Activated naive CD8-positive, alpha-beta T cell treated with anti-CD3 and anti-CD28 coated beads, Interleukin-2, amount 50 U/mL, for 16 hours (primary cell): ENCODE data around the gene STX2.
"Not testable (repeated sequence)": the region's sequence is repeated elsewhere in the genome, so short reads cannot be mapped to it uniquely, and the experiment has no call there.

ENCODE experiments used
- DNase-seq: peaks from one replicate; pipeline ENCODE4 v3.0.0-alpha.2; 2020; ENCODE audit warnings: low read depth, low spot score

The STX2 gene

DNA sequence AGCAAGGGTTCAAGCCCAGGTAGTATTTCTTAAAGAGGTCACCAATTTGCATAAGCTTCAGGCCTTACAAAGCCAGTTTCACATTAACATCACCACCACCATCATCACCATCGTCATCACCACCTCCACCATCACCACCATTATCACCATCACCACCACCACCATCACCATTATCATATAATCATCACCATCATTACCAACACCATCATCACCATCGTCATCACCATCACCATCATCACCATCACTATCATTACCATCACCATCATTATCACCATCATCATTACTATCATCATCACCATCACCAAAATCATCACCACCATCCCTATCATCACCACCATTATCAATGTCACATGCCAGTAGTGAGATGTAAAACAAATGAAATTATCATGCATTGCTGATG, 72.6 kb downstream of the STX2 start:
- no peak for DNase-seq

GRCh38 chr12:130765186-130765659, 73.8 kb downstream of the STX2 start:
- no peak for DNase-seq

GRCh38 chr12:130764475-130765185, 74.4 kb downstream of the STX2 start:
- no peak for DNase-seq

DNA sequence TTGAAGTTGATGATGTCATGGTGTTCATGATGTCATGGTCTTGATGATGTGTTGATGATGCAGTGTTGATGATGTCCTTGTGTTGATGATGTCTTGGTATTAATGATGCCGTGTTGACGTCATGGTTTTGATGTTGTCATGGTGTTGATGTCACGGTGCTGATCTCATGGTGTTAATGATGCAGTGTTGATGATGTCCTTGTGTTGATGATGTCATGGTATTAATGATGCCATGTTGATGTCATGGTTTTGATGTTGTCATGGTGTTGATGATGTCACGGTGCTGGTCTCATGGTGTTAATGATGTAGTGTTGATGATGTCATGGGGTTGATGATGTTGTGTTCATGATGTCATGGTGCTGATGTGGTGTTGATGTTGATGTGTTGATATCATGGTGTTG, 75.0 kb downstream of the STX2 start:
- DNase-seq, result no peak

GRCh38 chr12:130762319-130762675, 76.8 kb downstream of the STX2 start:
- DNase-seq, result no peak

GRCh38 chr12:130761537-130762318, 77.3 kb downstream of the STX2 start:
- peak; percentile 49 for DNase-seq

DNA sequence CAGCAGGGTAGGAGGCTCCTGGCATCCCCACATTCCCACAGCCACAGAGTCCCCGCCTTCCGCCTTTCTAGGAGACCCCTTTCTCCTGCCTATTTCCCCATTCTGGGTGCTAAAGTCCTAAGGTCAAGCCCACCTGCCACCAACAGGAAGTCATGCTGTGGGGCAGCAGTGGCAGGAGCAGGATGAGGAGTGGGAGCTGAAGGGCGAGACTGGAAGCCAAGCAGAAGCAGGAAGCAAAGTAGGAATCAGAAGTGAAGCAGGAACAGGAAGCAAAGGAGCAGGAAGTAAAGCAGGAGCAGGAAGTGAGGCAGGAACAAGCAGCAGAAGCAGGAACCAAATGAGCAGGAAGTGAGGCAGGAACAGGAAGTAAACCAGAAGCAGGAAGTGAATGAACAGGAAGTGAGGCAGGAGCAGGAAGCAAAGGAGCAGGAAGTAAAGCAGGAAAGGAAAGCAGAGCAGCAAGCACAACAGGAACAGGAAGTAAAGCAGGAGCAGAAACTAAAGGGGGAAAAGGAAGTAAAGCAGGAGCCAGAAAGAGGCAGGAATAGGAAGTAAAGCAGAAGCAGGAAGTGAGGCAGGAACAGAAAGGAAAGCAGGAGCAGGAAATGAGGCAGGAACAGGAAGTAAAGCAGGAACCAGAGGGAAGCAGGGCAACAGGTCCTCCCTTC, 84.7 kb downstream of the STX2 start:
- DNase-seq, result no peak

DNA sequence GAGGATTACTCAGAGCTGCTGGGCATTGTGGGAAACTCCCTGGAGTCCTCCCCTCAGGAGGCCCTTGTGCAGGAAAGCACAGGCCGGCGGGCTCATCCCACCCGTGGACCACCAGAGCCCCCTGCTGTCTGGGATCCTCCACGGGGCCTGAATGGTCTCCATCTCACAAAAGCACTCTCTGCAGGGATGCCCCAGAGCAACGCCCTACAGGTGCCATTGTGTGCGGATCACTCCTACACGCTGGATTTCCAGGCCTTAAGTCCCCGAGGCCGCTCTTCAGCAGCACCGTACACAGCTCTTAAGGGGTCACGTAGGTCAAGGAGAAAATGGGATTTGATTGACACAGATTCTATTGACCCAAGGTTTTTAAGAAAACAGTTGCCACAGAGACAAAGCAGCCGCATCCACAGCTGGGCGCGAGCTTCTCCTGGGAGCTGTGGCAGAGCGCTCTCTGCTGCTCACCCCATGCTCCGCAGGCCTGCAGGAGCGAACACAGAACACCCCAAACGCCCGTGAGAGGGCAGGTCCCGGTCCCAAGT, 86.3 kb downstream of the STX2 start:
- no peak for DNase-seq

DNA sequence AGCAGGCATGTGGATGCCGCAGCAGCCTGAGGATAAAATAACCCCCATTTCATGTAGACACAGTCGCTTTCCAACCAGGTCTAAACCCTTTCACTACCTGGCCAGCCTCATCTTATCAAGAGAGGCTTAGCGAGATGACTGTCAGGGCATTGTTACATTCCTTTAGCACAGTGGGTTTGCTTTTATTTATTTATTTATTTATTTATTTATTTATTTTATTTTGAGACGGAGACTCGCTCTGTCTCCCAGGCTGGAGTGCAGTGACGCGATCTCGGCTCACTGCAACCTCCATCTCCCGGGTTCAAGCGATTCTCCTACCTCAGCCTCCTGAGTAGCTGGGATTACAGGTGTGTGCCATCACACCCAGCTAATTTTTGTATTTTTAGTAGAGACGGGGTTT, 87.0 kb downstream of the STX2 start:
- not testable (repeated sequence) for DNase-seq

DNA sequence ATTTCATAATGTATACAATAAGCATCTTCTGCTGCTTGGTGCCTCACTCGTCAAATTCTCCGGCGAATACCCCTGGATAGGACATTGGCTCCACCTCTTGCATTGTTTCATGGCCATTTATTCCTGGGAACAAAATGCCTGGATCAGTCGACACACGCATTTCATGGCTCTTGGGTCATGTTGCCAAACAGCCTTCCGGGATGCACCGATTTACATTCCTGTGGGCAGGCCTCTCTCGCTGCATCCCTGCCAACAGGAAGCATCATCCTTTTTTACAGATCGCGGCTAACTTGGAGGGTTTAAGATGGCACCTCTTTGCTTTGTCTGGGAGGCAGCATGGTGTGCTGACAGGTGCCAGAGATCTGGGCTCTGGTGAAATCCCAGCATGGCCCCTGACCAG, 90.3 kb downstream of the STX2 start:
- no peak for DNase-seq

DNA sequence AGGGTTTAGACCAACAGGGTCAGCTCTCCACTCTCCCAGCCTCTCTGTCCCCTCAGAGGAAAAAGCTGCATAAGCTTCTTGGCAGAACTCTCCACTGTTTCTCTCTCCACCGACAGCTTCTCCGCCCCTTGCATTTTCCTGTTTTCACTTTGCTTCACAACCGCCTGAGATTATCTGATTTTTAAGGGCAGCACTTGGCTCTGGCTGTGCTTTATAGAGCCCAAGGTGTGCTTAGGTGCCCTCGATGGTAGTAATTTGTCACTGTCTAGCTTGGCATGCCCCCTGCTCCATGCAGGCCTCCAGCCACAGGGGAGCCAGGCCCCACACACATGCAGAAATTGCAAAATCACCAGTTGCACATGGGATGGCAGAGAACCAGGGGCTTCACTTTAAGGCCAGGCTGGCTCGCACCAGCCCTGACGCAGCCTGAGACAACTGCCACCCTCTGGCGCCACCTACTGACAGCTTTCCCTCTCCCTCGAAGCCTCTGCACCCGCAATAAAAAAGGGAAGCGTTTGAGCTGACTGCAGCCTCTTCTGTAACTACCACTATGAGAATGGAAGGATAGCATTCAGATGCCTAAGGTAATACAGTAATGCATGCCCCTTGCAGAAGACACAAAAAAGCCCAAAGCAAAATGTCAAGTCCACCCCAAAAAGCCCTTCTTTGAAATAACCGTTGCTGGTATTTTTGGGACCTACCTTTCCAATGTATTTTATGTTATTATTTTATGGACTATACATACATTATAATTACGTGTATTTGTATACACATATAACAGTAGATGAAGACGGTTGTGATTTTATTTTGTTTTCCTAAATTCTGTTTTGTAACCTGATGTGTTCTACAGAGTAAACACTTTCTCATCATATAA, 90.9 kb downstream of the STX2 start:
- peak; percentile 50 for DNase-seq

GRCh38 chr12:130746546-130746945, 92.5 kb downstream of the STX2 start:
- no peak for DNase-seq

DNA sequence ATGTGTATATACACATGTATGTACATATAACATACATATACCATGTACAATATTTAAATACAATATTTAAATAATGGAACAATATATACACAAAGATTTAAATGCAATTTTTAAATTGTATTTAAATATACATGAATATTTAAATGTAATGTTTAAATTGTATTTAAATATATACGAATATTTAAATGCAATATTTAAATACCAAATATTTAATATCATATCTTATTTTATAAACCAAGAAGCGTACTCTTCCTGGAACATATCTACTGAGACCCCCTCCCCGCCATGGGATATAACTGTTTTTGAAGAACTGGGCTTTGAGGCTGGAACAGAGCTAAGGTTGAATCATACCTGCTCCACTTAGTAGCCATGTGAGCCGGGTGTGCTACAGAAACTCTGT, 93.1 kb downstream of the STX2 start:
- DNase-seq, result no peak

- no peak for DNase-seq
Measured at GRCh38 chr12:130744274-130744673, 94.8 kb downstream of the STX2 start.

- no peak for DNase-seq
Measured at GRCh38 chr12:130743606-130744005, 95.4 kb downstream of the STX2 start.

- no peak for DNase-seq
Measured at GRCh38 chr12:130743176-130743575, 95.9 kb downstream of the STX2 start.

DNA sequence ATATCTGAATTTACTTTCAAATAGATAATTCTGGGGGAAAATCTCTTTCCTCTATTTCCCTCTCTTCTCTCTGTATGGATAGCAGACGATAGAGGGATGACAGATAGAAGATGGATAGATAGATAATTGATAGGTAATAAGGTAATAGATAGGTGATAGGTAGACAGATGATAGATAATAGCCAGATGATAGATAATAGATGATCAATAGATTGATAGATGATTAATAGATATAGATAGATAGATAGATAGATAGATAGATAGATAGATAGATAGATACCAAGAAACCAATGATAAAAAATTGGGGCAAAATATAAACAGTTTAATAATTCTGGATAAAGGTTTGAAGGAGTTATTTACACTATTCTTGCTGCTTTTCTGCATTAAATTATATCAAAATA, 96.3 kb downstream of the STX2 start:
- DNase-seq, result no peak

DNA sequence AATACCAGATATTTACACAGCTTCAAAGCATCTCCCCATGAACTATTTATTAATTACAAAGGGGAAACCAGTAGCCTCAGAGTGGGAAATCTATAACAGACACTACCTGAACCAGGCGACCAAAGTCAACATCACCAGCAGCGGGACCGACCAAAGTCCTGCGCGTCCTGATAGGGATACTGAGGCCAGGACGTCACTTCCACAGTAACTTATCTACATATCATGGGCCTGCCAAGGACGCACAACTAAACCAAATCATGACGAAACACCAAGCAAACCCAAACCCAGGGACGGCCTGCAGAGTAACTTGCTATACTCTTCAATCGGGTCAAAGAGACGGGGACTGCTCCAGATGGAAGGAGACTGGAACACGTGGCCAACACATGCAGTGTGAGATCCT, 96.9 kb downstream of the STX2 start:
- DNase-seq, result no peak
